ENCODE data around the gene JARID2. TPM values are rescaled to one million over a fixed set of nuclear protein-coding genes. Genes with fewer than 3 reads are reported as not detected.

JARID2 gene
- total and polyA plus RNA-seq, 4 donors = 1.4 to 12.3 (median 3.4) TPM

DNA sequence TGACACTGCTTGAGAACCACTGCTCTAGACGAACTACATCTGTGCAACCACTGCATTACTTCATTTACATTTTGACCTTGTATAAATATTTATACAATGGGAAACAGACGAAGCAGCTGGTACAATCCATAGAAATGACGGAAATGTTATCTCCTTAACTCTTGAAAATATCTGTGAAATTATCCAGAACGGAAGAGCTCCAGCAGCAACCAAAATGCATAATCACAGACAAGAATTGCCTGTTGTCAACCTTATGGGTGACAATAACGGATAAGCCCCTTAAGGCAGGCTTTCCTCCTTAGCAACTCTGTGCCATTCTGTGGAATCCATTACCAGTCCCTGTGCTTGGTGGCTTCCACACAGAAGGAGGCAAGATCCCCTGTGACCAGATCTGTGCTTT, 301.5 kb downstream of the JARID2 start:
- Histone ChIP-seq H3K27me3 (ENCODE audit: control insufficient read depth in 4 of 4, insufficient read depth in 4 of 4, low read length in 3 of 4) (no peaks in the 10 kb centered on the region), H3K9me3 (ENCODE audit: control insufficient read depth in 4 of 4, low read length in 3 of 4) (peaks cover 0 to 4% (median 0%) of the 10 kb centered on the region in 4 donors), H3K4me1 (ENCODE audit: control insufficient read depth in 4 of 4, insufficient read depth in 4 of 4, low read length in 3 of 4) (no peaks in the 10 kb centered on the region), H3K36me3 (ENCODE audit: control insufficient read depth in 4 of 4, insufficient read depth in 3 of 4, low read depth in 1 of 4, low read length in 3 of 4) (no peaks in the 10 kb centered on the region), H3K9ac (ENCODE audit: low read depth in 1 of 2, low read length in 2 of 2) (no peak overlapping the region), H3K27ac (ENCODE audit: low read depth in 1 of 2, low read length in 2 of 2) (no peak overlapping the region), H3K4me3 (ENCODE audit: low read depth in 1 of 3, low read length in 3 of 3) (no peak overlapping the region)
- WGBS = 78% methylated on average over 5 of the region's 5 CpGs
- TF ChIP-seq RXRA (IDR thresholded peaks at IDR 0.05) (no peak), FOXA2 (IDR thresholded peaks at IDR 0.05) (no peak), YY1 (IDR thresholded peaks at IDR 0.05) (no peak), GABPA (IDR thresholded peaks at IDR 0.05 in 1 of 2, conservative IDR thresholded peaks at IDR 0.05 in 1 of 2) (no peak), SP1 (IDR thresholded peaks at IDR 0.05) (no peak), HNF4G (IDR thresholded peaks at IDR 0.05) (no peak)
- TF ChIP-seq, protein P1, sequence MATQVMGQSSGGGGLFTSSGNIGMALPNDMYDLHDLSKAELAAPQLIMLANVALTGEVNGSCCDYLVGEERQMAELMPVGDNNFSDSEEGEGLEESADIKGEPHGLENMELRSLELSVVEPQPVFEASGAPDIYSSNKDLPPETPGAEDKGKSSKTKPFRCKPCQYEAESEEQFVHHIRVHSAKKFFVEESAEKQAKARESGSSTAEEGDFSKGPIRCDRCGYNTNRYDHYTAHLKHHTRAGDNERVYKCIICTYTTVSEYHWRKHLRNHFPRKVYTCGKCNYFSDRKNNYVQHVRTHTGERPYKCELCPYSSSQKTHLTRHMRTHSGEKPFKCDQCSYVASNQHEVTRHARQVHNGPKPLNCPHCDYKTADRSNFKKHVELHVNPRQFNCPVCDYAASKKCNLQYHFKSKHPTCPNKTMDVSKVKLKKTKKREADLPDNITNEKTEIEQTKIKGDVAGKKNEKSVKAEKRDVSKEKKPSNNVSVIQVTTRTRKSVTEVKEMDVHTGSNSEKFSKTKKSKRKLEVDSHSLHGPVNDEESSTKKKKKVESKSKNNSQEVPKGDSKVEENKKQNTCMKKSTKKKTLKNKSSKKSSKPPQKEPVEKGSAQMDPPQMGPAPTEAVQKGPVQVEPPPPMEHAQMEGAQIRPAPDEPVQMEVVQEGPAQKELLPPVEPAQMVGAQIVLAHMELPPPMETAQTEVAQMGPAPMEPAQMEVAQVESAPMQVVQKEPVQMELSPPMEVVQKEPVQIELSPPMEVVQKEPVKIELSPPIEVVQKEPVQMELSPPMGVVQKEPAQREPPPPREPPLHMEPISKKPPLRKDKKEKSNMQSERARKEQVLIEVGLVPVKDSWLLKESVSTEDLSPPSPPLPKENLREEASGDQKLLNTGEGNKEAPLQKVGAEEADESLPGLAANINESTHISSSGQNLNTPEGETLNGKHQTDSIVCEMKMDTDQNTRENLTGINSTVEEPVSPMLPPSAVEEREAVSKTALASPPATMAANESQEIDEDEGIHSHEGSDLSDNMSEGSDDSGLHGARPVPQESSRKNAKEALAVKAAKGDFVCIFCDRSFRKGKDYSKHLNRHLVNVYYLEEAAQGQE (IDR thresholded peaks at IDR 0.05) = no peak
- TF ChIP-seq, protein P2, sequence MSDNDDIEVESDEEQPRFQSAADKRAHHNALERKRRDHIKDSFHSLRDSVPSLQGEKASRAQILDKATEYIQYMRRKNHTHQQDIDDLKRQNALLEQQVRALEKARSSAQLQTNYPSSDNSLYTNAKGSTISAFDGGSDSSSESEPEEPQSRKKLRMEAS (IDR thresholded peaks at IDR 0.05) = no peak
- no peak for DNase-seq (ENCODE audit: low spot score)

DNA sequence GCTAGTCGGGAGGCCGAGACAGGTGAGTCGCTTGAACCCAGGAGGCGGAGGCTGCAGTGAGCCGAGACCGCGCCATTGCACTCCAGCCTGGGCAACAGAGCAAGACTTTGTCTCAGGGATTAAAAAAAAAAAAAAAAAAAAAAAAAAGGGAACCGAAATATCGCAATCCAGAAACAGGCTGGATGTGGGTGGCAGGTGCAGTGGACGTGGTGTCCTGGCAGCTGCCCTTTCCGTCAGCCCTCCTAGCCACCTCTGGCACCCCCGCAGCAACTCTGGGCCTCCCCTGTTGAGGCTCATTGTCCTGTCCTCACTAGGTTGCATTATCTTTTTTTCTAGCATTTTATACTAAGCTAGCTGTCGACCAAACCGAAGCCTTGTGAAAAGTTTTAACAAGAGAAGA, 303.5 kb downstream of the JARID2 start:
- Histone ChIP-seq H3K36me3 (ENCODE audit: control insufficient read depth in 4 of 4, insufficient read depth in 3 of 4, low read depth in 1 of 4, low read length in 3 of 4) (no peaks in the 10 kb centered on the region), H3K27me3 (ENCODE audit: control insufficient read depth in 4 of 4, insufficient read depth in 4 of 4, low read length in 3 of 4) (no peaks in the 10 kb centered on the region), H3K9me3 (ENCODE audit: control insufficient read depth in 4 of 4, low read length in 3 of 4) (peaks cover 0 to under 1% (median 0%) of the 10 kb centered on the region in 4 donors), H3K4me3 (ENCODE audit: low read depth in 1 of 3, low read length in 3 of 3) (no peak overlapping the region), H3K27ac (ENCODE audit: low read depth in 1 of 2, low read length in 2 of 2) (no peak overlapping the region), H3K4me1 (ENCODE audit: control insufficient read depth in 4 of 4, insufficient read depth in 4 of 4, low read length in 3 of 4) (no peaks in the 10 kb centered on the region), H3K9ac (ENCODE audit: low read depth in 1 of 2, low read length in 2 of 2) (no peak overlapping the region)
- TF ChIP-seq TAF1 (conservative IDR thresholded peaks at IDR 0.05) (no peak), RXRA (IDR thresholded peaks at IDR 0.05) (no peak), FOXA2 (IDR thresholded peaks at IDR 0.05) (no peak), EGR1 (IDR thresholded peaks at IDR 0.05; ENCODE audit: low read depth in 2 of 2) (no peak), NR2F2 (IDR thresholded peaks at IDR 0.05) (no peak), HNF4A (conservative IDR thresholded peaks at IDR 0.05) (no peak), FOXA1 (IDR thresholded peaks at IDR 0.05) (no peak), JUND (IDR thresholded peaks at IDR 0.05) (no peak), YY1 (IDR thresholded peaks at IDR 0.05) (no peak), HNF4G (IDR thresholded peaks at IDR 0.05) (no peak), SP1 (IDR thresholded peaks at IDR 0.05) (no peak), RAD21 (IDR thresholded peaks at IDR 0.05) (no peak)
- TF ChIP-seq, protein P3, sequence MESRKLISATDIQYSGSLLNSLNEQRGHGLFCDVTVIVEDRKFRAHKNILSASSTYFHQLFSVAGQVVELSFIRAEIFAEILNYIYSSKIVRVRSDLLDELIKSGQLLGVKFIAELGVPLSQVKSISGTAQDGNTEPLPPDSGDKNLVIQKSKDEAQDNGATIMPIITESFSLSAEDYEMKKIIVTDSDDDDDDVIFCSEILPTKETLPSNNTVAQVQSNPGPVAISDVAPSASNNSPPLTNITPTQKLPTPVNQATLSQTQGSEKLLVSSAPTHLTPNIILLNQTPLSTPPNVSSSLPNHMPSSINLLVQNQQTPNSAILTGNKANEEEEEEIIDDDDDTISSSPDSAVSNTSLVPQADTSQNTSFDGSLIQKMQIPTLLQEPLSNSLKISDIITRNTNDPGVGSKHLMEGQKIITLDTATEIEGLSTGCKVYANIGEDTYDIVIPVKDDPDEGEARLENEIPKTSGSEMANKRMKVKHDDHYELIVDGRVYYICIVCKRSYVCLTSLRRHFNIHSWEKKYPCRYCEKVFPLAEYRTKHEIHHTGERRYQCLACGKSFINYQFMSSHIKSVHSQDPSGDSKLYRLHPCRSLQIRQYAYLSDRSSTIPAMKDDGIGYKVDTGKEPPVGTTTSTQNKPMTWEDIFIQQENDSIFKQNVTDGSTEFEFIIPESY (IDR thresholded peaks at IDR 0.05) = no peak
- TF ChIP-seq, protein P4, sequence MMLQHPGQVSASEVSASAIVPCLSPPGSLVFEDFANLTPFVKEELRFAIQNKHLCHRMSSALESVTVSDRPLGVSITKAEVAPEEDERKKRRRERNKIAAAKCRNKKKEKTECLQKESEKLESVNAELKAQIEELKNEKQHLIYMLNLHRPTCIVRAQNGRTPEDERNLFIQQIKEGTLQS (IDR thresholded peaks at IDR 0.05) = no peak
- TF ChIP-seq, protein P1 (IDR thresholded peaks at IDR 0.05) = no peak
- TF ChIP-seq, protein P2 (IDR thresholded peaks at IDR 0.05) = no peak
- WGBS = 88% methylated on average over 14 of the region's 14 CpGs
- no peak for DNase-seq (ENCODE audit: low spot score)

All from liver (tissue), 9 donors.